Stimulated activated CD8-positive, alpha-beta memory T cell treated with anti-CD3 and anti-CD28 coated beads, Interleukin-15, amount 100 ng/mL, for 4 hours (primary cell): ENCODE measurements around the gene RLIM.

Experiments used
- DNase-seq, 2 donors: peaks; one replicate each; pipeline ENCODE4 v3.0.0-alpha.2; 2020; ENCODE audit warnings: low read depth in 2 of 2

RLIM gene

GRCh38 chrX:74536832-74537371, 77.5 kb downstream of the RLIM start:
- no peak for DNase-seq

GRCh38 chrX:74536152-74536831, 78.1 kb downstream of the RLIM start:
- DNase-seq, result no peak

GRCh38 chrX:74535408-74536151, 78.8 kb downstream of the RLIM start:
- DNase-seq, result peak; percentile 9 to 16
